IMR-90 (cell line): ENCODE data around the gene ARHGAP8. TPM values are rescaled to one million over a fixed set of nuclear protein-coding genes. Genes with fewer than 3 reads are reported as not detected.

Experiments used
- ATAC-seq: fragments of 200-7000 bp; cut with Tn5 transposase; 2 replicates; pipeline ENCODE4 v1.9.1; 2020; ENCODE audit warnings: low read depth, mild to moderate bottlenecking, moderate library complexity
- BruUV-seq: library from RNA; stranded (reverse); fragments of 400-500 nt; replicated peaks from 2 replicates; lab custom pipeline; 2021; lab: Mats Ljungman, UMichigan
- CTCF ChIA-PET: fragments of 300-600 bp; formaldehyde crosslinking; extraction: SDS; loops from one replicate; lab custom pipeline; 2021; ENCODE audit warnings: antibody characterized with exemption; lab: Yijun Ruan, JAX
- POLR2A ChIA-PET: fragments of 300-600 bp; sonication (Branson Sonifier 250); formaldehyde crosslinking; loops from one replicate; lab custom pipeline; 2022; ENCODE audit warnings: antibody characterized with exemption; ENCODE audit not compliant: unreplicated experiment; lab: Charles Lee
- DNase-seq: peaks from one replicate; pipeline ENCODE4 v3.0.0; 2013
- H2AFZ ChIP-seq: replicated peaks from 2 replicates; pipeline ENCODE3; 2013; ENCODE audit warnings: low read length, mild to moderate bottlenecking; ENCODE audit not compliant: poor library complexity
- H2AK5ac ChIP-seq: 2 replicates; pipeline ENCODE4 v1.6.1; 2013; ENCODE audit warnings: low read depth, low read length, inconsistent platforms
- H2AK9ac ChIP-seq: replicated peaks from 2 replicates; pipeline ENCODE3; 2013; ENCODE audit warnings: mild to moderate bottlenecking, low read depth, low read length, moderate library complexity; ENCODE audit not compliant: poor library complexity
- H2BK120ac ChIP-seq: 2 replicates; pipeline ENCODE4 v1.6.1; 2013; ENCODE audit warnings: low read depth, low read length, inconsistent platforms
- H2BK15ac ChIP-seq: 3 replicates; pipeline ENCODE4 v1.6.1; 2013; ENCODE audit warnings: low read depth, low read length, inconsistent platforms
- H2BK20ac ChIP-seq: 2 replicates; pipeline ENCODE4 v1.6.1; 2013; ENCODE audit warnings: low read depth, mild to moderate bottlenecking, inconsistent platforms, low read length, moderate library complexity
- H2BK5ac ChIP-seq: 2 replicates; pipeline ENCODE4 v1.6.1; 2013; ENCODE audit warnings: mild to moderate bottlenecking, low read depth, low read length, inconsistent platforms; ENCODE audit not compliant: poor library complexity, severe bottlenecking
- H3K14ac ChIP-seq: replicated peaks from 2 replicates; pipeline ENCODE4 v1.6.1; 2013; ENCODE audit warnings: low read depth, low read length, inconsistent platforms
- H3K18ac ChIP-seq: 2 replicates; pipeline ENCODE4 v1.6.1; 2013; ENCODE audit warnings: low read depth, low read length, control low read depth
- H3K23ac ChIP-seq: 2 replicates; pipeline ENCODE4 v1.6.1; 2013; ENCODE audit warnings: low read depth, low read length, inconsistent platforms
- H3K27ac ChIP-seq: 2 replicates; pipeline ENCODE4 v1.5.1; 2013; ENCODE audit warnings: mild to moderate bottlenecking, control low read depth, low read length; ENCODE audit not compliant: insufficient read depth
- H3K27me3 ChIP-seq: 2 replicates; pipeline ENCODE4 v1.6.1; 2013; ENCODE audit warnings: low read length; ENCODE audit not compliant: control insufficient read depth, insufficient read depth
- H3K36me3 ChIP-seq: 2 replicates; pipeline ENCODE4 v1.6.1; 2013; ENCODE audit warnings: low read length, mixed read lengths; ENCODE audit not compliant: control insufficient read depth, insufficient read depth
- H3K4ac ChIP-seq: 2 replicates; pipeline ENCODE4 v1.6.1; 2013; ENCODE audit warnings: low read depth, low read length, inconsistent platforms
- H3K4me1 ChIP-seq: 2 replicates; pipeline ENCODE4 v1.6.1; 2013; ENCODE audit warnings: low read length, mixed read lengths; ENCODE audit not compliant: control insufficient read depth, insufficient read depth
- H3K4me2 ChIP-seq: 2 replicates; pipeline ENCODE4 v1.6.1; 2013; ENCODE audit warnings: low read depth, mild to moderate bottlenecking, control low read depth, low read length, moderate library complexity
- H3K4me3 ChIP-seq: 2 replicates; pipeline ENCODE4 v1.5.1; 2013; ENCODE audit warnings: low read depth, mild to moderate bottlenecking, control low read depth, low read length, moderate library complexity; ENCODE audit not compliant: insufficient read depth
- H3K56ac ChIP-seq: 2 replicates; pipeline ENCODE4 v1.6.1; 2013; ENCODE audit warnings: low read length, inconsistent platforms; ENCODE audit not compliant: insufficient read depth; ENCODE audit errors: extremely low read depth
- H3K79me1 ChIP-seq, 2 experiments: 2 replicates each; pipeline ENCODE4 v1.6.1; 2013; ENCODE audit warnings: low read length in 2 of 2, inconsistent platforms in 1 of 2, low read depth in 1 of 2
- H3K9ac ChIP-seq: 2 replicates; pipeline ENCODE4 v1.6.1; 2013; ENCODE audit warnings: low read depth, low read length, control low read depth
- H3K9me1 ChIP-seq: 2 replicates; pipeline ENCODE4 v1.6.1; 2013; ENCODE audit warnings: low read length, inconsistent platforms; ENCODE audit not compliant: insufficient read depth
- H3K9me3 ChIP-seq: 2 replicates; pipeline ENCODE4 v1.6.1; 2013; ENCODE audit warnings: low read length; ENCODE audit not compliant: control insufficient read depth, insufficient read depth
- H4K20me1 ChIP-seq: 2 replicates; pipeline ENCODE4 v1.6.1; 2013; ENCODE audit warnings: low read length, inconsistent platforms; ENCODE audit not compliant: insufficient read depth
- H4K5ac ChIP-seq: 2 replicates; pipeline ENCODE4 v1.6.1; 2013; ENCODE audit warnings: mild to moderate bottlenecking, low read depth, low read length, control low read depth
- H4K8ac ChIP-seq, 2 experiments: 2 replicates each; pipeline ENCODE4 v1.6.1; 2013; ENCODE audit warnings: low read depth in 2 of 2, low read length in 2 of 2, control low read depth in 1 of 2, inconsistent platforms in 1 of 2
- H4K91ac ChIP-seq: 2 replicates; pipeline ENCODE4 v1.6.1; 2013; ENCODE audit warnings: low read depth, low read length, inconsistent platforms; ENCODE audit not compliant: insufficient read depth
- CEBPB ChIP-seq: IDR thresholded peaks from 2 replicates; pipeline ENCODE4 v1.6.1; 2012; ENCODE audit warnings: low read depth, low read length, improper control_type of control experiment
- NFE2L2 ChIP-seq: fragments of 150-350 bp; IDR thresholded peaks from 2 replicates; pipeline ENCODE4 v1.6.1; 2016; ENCODE audit warnings: low read depth, mild to moderate bottlenecking, low read length
- RAD21 ChIP-seq: IDR thresholded peaks from 2 replicates; pipeline ENCODE4 v1.6.1; 2012; ENCODE audit warnings: low read length, improper control_type of control experiment
- RCOR1 ChIP-seq: IDR thresholded peaks from 2 replicates; pipeline ENCODE4 v1.6.1; 2012; ENCODE audit warnings: mild to moderate bottlenecking, low read length, improper control_type of control experiment; ENCODE audit not compliant: insufficient replicate concordance
- RFX5 ChIP-seq: IDR thresholded peaks from 2 replicates; pipeline ENCODE4 v1.8.0; 2012; ENCODE audit warnings: low read depth, mild to moderate bottlenecking, low read length, moderate library complexity
- WGBS, 2 experiments: methylation state at CpG; one replicate each; pipeline versions ENCODE4 v1.1.5 to v1.1.7; 2013; ENCODE audit warnings: missing lambda C conversion rate in 2 of 2; ENCODE audit not compliant: insufficient read length in 1 of 2; ENCODE audit errors: extremely low coverage in 2 of 2; 5-methylcytosine and 5-hydroxymethylcytosine counted together
- dilution Hi-C: fragments of 300-500 bp; cut with HindIII; formaldehyde crosslinking; loops from one replicate; pipeline ENCODE4 v1.14.3; 2018; ENCODE audit warnings: low sequenced_read_pairs; ENCODE audit not compliant: unreplicated experiment
- in situ Hi-C: fragments of 300-500 bp; cut with MboI; formaldehyde crosslinking; loops from 3 replicates; pipeline ENCODE4 v1.14.3; 2019; ENCODE audit warnings: low sequenced_read_pairs, inconsistent platforms, mixed read lengths
- intact Hi-C: fragments of 100-400 bp; cut with micrococcal nuclease; formaldehyde crosslinking; loops from 2 replicates; pipeline ENCODE4 v1.10.0; 2022
- polyA plus RNA-seq, 3 experiments: library from polyadenylated mRNA; depleted of rRNA; stranded (reverse); fragments of >200 nt; gene quantifications; 2 replicates each; pipeline ENCODE4 v1.2.3, GENCODE V29; 2012; ENCODE audit warnings: low replicate concordance in 1 of 3
- total RNA-seq: library from RNA; depleted of rRNA; stranded (reverse); fragments of >200 nt; gene quantifications from 2 replicates; pipeline ENCODE4 v1.2.3, GENCODE V29; 2012

ARHGAP8 gene
- total and polyA plus RNA-seq, 2 of the 4 experiments (the other 2 are of a cell fraction), result 0.18 to 0.21 TPM

GRCh38 chr22:44724859-44725258, 27.5 kb upstream of the ARHGAP8 start:
- no peak overlapping the region for H4K5ac ChIP-seq
- no peaks in the 10 kb centered on the region for H3K27me3 ChIP-seq
- H3K4me2 ChIP-seq, result no peak overlapping the region
- no peak overlapping the region for H3K56ac ChIP-seq
- H2BK5ac ChIP-seq, result no peak overlapping the region
- ChIA-PET POLR2A (interaction anchor here (0.7 kb wide), 1 partner anchor 1754 kb away, joined by 3 read pairs; no protein-coding TSS in a partner anchor), CTCF (no interaction called here)
- WGBS, 2 experiments, result 100% methylated on average over 4 of the region's 8 CpGs; no CpG with 5 or more reads in 1 of the 2 experiments
- no peaks in the 10 kb centered on the region for H3K9me3 ChIP-seq
- H3K27ac ChIP-seq, result no peak overlapping the region
- intact Hi-C loops (no loop called here), in situ Hi-C loops (no loop called here), dilution Hi-C loops (no loop called here)
- H3K9ac ChIP-seq, result no peak overlapping the region
- no peak for TF ChIP-seq RFX5
- no peak for TF ChIP-seq NFE2L2
- TF ChIP-seq RCOR1, result no peak
- no peak for TF ChIP-seq RAD21
- no peak for TF ChIP-seq CEBPB
- no peak overlapping the region for H2AK5ac ChIP-seq
- no TSS peak for BruUV-seq
- no peak overlapping the region for H3K4me3 ChIP-seq
- peaks cover 3% of the 10 kb centered on the region; the same call in 1 of the 2 replicates for H3K9me1 ChIP-seq
- no peak overlapping the region for H2BK15ac ChIP-seq
- H4K91ac ChIP-seq, result no peak overlapping the region
- H3K23ac ChIP-seq, result no peak overlapping the region
- no peak overlapping the region for H4K8ac ChIP-seq
- H3K4ac ChIP-seq, result no peak overlapping the region
- peaks cover 37% of the 10 kb centered on the region; the same call in 1 of the 2 replicates for H3K36me3 ChIP-seq
- no peak overlapping the region for H2BK120ac ChIP-seq
- no peak for DNase-seq
- H3K4me1 ChIP-seq, result peaks cover 11% of the 10 kb centered on the region
- no peak overlapping the region for H2AFZ ChIP-seq
- no peak overlapping the region for H2BK20ac ChIP-seq
- H2AK9ac ChIP-seq, result no peak overlapping the region
- H4K20me1 ChIP-seq, result 0 out of 2 replicates have a peak, but pooled peaks cover 5% of the 10 kb centered on the region
- H3K18ac ChIP-seq, result no peak overlapping the region
- no peaks in the 10 kb centered on the region for H3K79me1 ChIP-seq
- H3K14ac ChIP-seq, result no peak overlapping the region
- no peak for ATAC-seq
